Esophagus muscularis mucosa (tissue), 3 donors: ENCODE measurements around the gene CHRND.

Source experiments
- CTCF ChIP-seq, 3 experiments: fragments of 200-600 bp in 2 of 3; fragments of 450-650 bp in 1 of 3; sonication (generic) in 2 of 3; IDR thresholded peaks; one replicate each; pipeline ENCODE4 v1.5.1; 2017 to 2019; ENCODE audit warnings: antibody characterized with exemption in 3 of 3, mild to moderate bottlenecking in 2 of 3, moderate library complexity in 1 of 3
- POLR2AphosphoS5 ChIP-seq, 2 donors: sonication (generic); formaldehyde crosslinking; IDR thresholded peaks; one replicate each; pipeline ENCODE4 v1.6.1; 2017; ENCODE audit warnings: antibody characterized with exemption in 2 of 2

DNA sequence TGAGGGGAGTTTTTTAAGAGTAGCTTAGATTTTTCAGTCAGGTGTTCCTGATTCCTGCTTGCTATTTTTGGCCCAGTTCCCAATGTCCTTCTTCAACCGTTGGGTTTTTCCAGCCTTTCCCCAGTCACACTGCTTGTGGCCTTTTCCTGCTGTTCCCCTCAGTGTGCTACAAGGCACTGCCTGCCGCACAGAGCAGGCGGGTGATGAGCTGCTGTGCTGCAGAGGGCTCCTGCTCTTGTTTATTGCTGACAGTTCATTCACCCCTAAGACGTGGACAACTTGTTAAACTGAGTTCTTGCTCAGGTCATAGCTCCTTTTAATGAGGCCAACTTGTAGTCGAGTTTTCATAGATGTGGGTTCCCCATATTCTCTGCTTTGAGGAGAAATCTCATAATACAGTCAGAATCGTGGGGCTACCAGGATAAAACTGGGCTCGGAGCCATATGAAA lies 45.1 kb downstream of the CHRND start:
- TF ChIP-seq CTCF (IDR thresholded peaks at IDR 0.05) (no peak), POLR2AphosphoS5 (IDR thresholded peaks at IDR 0.05) (no peak)
